Middle frontal gyrus (tissue), 1 donor: ENCODE results near the gene KAT2A.
"Not testable (repeated sequence)": the region's sequence is repeated elsewhere in the genome, so short reads cannot be mapped to it uniquely, and the experiment has no call there.

Experiments
- DNase-seq: peaks from one replicate; pipeline ENCODE4 v3.0.0-alpha.2; 2015; ENCODE audit warnings: low spot score; ENCODE audit errors: extremely low spot score

Gene KAT2A

GRCh38 chr17:42120770-42121769, at the start of gene KAT2A:
KAT2A (minus strand) TSS chr17:42121367; CDS start chr17:42121304, 63 bp downstream.
- DNase-seq, result peak; percentile 78

- no peak for DNase-seq
Measured at GRCh38 chr17:42169351-42169750, 48.2 kb upstream of the KAT2A start.

- no peak for DNase-seq
Measured at GRCh38 chr17:42167807-42168206, 46.6 kb upstream of the KAT2A start.

GRCh38 chr17:42166196-42166763, 45.1 kb upstream of the KAT2A start:
- no peak for DNase-seq

GRCh38 chr17:42165751-42166150, 44.6 kb upstream of the KAT2A start:
- no peak for DNase-seq

- DNase-seq, result no peak
Measured at GRCh38 chr17:42163696-42164407, 42.7 kb upstream of the KAT2A start.

- no peak for DNase-seq
Measured at GRCh38 chr17:42163113-42163512, 41.9 kb upstream of the KAT2A start.

GRCh38 chr17:42160531-42160910, 39.4 kb upstream of the KAT2A start:
- no peak for DNase-seq

- DNase-seq, result no peak
Measured at GRCh38 chr17:42159796-42160530, 38.8 kb upstream of the KAT2A start.

- no peak for DNase-seq
Measured at GRCh38 chr17:42155614-42156045, 34.5 kb upstream of the KAT2A start.

GRCh38 chr17:42153919-42154742, 33.0 kb upstream of the KAT2A start:
- no peak for DNase-seq

GRCh38 chr17:42146911-42147607, 25.9 kb upstream of the KAT2A start:
- DNase-seq, result no peak

GRCh38 chr17:42143138-42143537, 22.0 kb upstream of the KAT2A start:
- DNase-seq, result not testable (repeated sequence)

- DNase-seq, result no peak
Measured at GRCh38 chr17:42142371-42142896, 21.3 kb upstream of the KAT2A start.

- DNase-seq, result no peak
Measured at GRCh38 chr17:42141382-42141781, 20.2 kb upstream of the KAT2A start.

- DNase-seq, result not testable (repeated sequence)
Measured at GRCh38 chr17:42140690-42141089, 19.5 kb upstream of the KAT2A start.

GRCh38 chr17:42138749-42139492, 17.8 kb upstream of the KAT2A start:
- no peak for DNase-seq

- no peak for DNase-seq
Measured at GRCh38 chr17:42136654-42137051, 15.5 kb upstream of the KAT2A start.
